Breast epithelium (tissue), 3 donors: ENCODE data around the gene CORO1C.

ENCODE experiments used
- CTCF ChIP-seq, 3 donors: fragments of 450-650 bp; IDR thresholded peaks; one replicate each; pipeline ENCODE4 v1.5.1; 2016 to 2017; ENCODE audit warnings: antibody characterized with exemption in 3 of 3, mild to moderate bottlenecking in 3 of 3, moderate library complexity in 3 of 3
- POLR2AphosphoS5 ChIP-seq, 3 donors: sonication (generic); formaldehyde crosslinking; IDR thresholded peaks; one replicate each; pipeline ENCODE4 v1.6.1; 2017; ENCODE audit warnings: antibody characterized with exemption in 3 of 3

- no peak for TF ChIP-seq POLR2AphosphoS5 (IDR thresholded peaks at IDR 0.05)
- no peak for TF ChIP-seq CTCF (IDR thresholded peaks at IDR 0.05)
These were observed 21.6 kb downstream of the CORO1C start for GRCh38 chr12:108709697-108710096.
